GM19238 (cell line): ENCODE results near the gene ABCF3.
"Not testable (repeated sequence)": the region's sequence is repeated elsewhere in the genome, so short reads cannot be mapped to it uniquely, and the experiment has no call there.

Experiments
- DNase-seq: peaks from one replicate; pipeline ENCODE4 v3.0.0; 2011; ENCODE audit warnings: low spot score; ENCODE audit not compliant: insufficient read length

Gene ABCF3

GRCh38 chr3:184186184-184186901, at the start of gene ABCF3:
Gene ABCF3 (plus strand): TSS chr3:184186199. CDS start chr3:184186208, 9 bp downstream.
- DNase-seq = no peak

- no peak for DNase-seq
These were observed 45.6 kb upstream of the ABCF3 start for GRCh38 chr3:184140436-184140835.

GRCh38 chr3:184142199-184142598, 43.8 kb upstream of the ABCF3 start:
- DNase-seq = no peak

DNA sequence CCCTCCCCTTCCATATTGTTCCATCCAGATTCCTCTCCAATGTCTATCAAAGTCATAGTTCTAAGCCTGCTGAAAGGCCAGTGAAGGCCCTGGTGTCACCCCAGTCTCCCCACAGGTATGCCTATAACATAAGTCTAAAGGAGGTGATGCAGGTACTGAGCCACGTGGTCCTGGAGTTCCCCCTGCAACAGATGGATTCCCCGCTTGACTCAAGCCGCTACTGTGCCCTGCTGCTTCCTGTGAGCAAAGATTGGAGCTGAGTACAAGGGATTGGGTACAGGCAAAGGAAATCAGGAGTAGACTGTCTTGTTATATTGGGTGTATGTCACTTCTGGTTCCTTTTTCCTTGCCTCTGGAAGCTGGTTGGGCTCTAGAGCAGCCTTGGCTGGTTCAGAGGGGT, 42.7 kb upstream of the ABCF3 start:
- no peak for DNase-seq

GRCh38 chr3:184144505-184144904, 41.5 kb upstream of the ABCF3 start:
- DNase-seq = no peak

- DNase-seq = no peak
These were observed 40.9 kb upstream of the ABCF3 start for GRCh38 chr3:184145111-184145524.

DNA sequence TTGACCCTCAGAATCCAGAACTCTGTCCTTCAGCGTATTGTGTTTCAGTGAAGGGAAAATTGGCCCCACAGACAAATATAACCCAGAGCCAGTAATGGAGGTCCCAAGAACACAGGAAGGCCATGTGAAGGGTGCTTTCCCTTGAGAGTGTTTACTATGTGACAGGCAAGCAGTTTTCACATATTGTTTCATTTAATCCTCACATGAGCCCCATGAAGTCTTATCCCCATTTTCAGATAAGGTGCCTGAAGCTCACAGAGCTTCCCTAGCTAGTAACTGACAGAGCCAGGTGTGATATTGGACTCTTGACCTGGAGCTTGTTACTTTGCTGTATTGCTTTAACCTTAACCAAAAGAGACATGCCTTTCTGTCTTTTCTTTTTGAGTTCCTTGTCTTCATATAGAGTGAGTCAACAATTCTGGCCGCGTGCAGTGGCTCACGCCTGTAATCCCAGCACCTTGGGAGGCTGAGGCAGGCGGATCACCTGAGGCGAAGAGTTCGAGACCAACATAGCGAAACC, 40.2 kb upstream of the ABCF3 start:
- no peak for DNase-seq

GRCh38 chr3:184148076-184148475, 37.9 kb upstream of the ABCF3 start:
- DNase-seq = no peak

- DNase-seq = no peak
These were observed 36.9 kb upstream of the ABCF3 start for GRCh38 chr3:184149123-184149522.

DNA sequence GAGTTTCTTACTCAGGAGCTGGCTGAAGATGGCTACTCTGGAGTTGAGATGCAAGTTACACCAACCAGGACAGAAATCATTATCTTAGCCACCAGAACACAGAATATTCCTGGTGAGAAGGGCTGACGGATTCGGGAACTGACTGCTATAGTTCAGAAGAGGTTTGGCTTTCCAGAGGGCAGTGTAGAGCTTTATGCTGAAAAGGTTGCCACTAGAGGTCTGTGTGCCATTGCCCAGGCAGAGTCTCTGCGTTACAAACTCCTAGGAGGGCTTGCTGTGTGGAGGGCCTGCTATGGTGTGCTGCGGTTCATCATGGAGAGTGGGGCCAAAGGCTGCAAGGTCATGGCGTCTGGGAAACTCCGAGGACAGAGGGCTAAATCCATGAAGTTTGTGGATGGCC, 36.2 kb upstream of the ABCF3 start:
- DNase-seq = not testable (repeated sequence)

- DNase-seq = peak; percentile 87
These were observed 30.9 kb upstream of the ABCF3 start, which contains the start of gene DVL3 for GRCh38 chr3:184154885-184155643. Gene DVL3 (plus strand): TSS chr3:184155377. CDS start chr3:184155636, 259 bp downstream.

- DNase-seq = peak; percentile 55
These were observed 30.1 kb upstream of the ABCF3 start for GRCh38 chr3:184155644-184156521.

DNA sequence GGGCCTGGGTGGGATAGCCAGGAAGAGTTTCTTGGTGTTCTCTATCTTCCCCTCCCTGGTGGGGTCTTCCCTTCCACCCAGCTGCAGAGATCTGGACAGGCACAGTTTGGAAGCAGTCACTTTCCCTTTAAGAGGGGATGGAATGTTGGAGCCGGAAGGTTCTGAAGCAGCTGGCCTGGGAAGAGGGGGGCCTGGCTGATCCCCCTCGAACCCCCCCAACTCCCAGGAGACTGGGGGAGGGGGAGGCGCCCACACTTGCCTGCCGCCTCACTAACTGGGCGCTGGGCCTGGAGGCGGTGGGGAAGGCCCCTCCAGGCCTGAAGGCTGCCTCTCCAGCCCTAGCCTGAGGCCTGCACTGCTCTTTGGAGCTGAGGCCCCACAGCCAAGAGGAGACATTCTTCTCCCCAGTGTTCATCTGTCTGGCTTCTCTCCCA, 29.5 kb upstream of the ABCF3 start:
- no peak for DNase-seq

GRCh38 chr3:184157206-184157605, 28.8 kb upstream of the ABCF3 start:
- no peak for DNase-seq

- no peak for DNase-seq
These were observed 27.6 kb upstream of the ABCF3 start for GRCh38 chr3:184158404-184158803.

- DNase-seq = no peak
These were observed 25.5 kb upstream of the ABCF3 start for GRCh38 chr3:184160456-184160855.

DNA sequence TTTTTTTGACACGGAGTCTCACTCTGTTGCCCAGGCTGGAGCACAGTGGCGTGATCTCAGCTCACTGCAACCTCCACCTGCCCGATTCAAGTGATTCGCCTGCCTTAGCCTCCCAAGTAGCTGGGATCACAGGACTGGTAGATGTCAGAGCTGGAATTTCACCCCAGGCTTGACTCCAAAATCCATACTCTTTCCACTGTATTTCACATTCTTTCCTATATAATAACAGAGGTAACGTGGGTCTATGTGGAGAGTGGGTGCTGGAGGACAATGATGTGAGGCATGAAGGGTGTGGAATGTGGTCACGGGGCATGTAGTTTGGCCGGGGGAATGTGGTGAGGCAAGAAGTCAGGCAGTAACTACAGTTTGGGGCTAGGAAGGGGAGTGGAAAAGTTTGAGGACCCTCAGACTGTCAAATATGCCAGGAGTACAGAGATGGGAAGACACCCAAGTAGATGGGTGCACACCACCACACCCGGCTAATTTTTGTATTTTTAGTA, 23.4 kb upstream of the ABCF3 start:
- not testable (repeated sequence) for DNase-seq

GRCh38 chr3:184164648-184165330, 21.2 kb upstream of the ABCF3 start:
- DNase-seq = no peak

GRCh38 chr3:184165543-184165942, 20.5 kb upstream of the ABCF3 start:
- DNase-seq = no peak

- no peak for DNase-seq
These were observed 19.3 kb upstream of the ABCF3 start for GRCh38 chr3:184166671-184167070.

GRCh38 chr3:184167786-184168185, 18.2 kb upstream of the ABCF3 start:
- no peak for DNase-seq
